Measurements from ENCODE around the gene MINAR1. TPM values are rescaled to one million over a fixed set of nuclear protein-coding genes. Genes with fewer than 3 reads are reported as not detected.
A peak's percentile ranks its signal among the peaks of the same experiment; 100 is the strongest.

MINAR1 gene
- total RNA-seq: under 1 TPM; 0.14 to 0.36 (median 0.22) TPM
- polyA plus RNA-seq: under 1 TPM in 1 of 3 donors, not detected in 2; 0.16 TPM

DNA sequence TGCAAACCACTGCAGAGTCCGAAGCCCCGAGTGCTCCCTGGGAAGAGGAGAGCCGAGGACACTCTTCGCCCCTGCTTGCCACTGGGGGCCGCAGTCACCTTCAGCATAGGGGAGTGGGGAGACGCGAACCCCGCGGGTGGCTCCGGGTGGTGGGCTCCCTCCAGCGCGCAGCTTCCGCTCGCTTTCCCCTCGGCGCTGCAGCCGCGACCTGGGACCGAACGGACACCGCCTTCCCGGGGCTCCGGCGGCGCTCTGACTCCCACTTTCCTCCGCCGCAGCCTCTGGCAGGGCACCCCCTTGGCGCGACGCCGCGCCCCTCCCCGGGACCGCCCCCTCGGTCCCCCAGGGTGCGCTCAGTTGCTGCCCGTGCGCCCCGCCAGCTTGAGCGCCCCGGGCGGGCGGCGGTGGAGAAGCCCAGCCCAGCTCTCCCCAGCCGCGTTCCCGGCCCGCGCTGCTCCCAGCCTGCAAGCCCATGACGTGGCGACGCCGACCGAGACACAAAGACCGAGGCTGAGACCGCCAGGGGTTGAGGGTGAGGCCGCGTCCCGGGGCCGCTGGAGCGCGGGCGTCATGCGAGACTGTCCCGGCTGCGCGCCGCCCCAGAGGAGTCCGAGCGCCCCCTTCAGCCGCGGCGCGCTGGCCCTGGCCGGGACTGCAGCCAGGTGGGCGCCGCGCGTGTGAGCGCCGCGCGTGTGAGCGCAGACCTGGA, at the start of gene MINAR1:
MINAR1 (plus strand) TSS at position 701 of the 709 bp plus-strand sequence. CDS start 23,812 bp downstream, outside the sequence.
- H3K9me3 ChIP-seq: no peaks in the 10 kb centered on the region
- H3K27me3 ChIP-seq: peaks cover 6 to 67% (median 49%) of the 10 kb centered on the region in 3 donors
- H3K27ac ChIP-seq: no peak within 1 kb of the TSS
- H3K36me3 ChIP-seq: no peaks in the 10 kb centered on the region
- no peak for TF ChIP-seq CTCF (IDR thresholded peaks at IDR 0.05)
- no peak for TF ChIP-seq POLR2AphosphoS5 (IDR thresholded peaks at IDR 0.05)
- no peak for TF ChIP-seq POLR2A (IDR thresholded peaks at IDR 0.05)
- no peak for TF ChIP-seq EP300 (IDR thresholded peaks at IDR 0.05)
- intact Hi-C loops (cut with DNase I): no loop called here
- no peak for DNase-seq
- 1% methylated on average over 84 of the region's 84 CpGs for WGBS, 2 donors
- peaks cover 0 to 21% (median 20%) of the 10 kb centered on the region in 4 donors for H3K4me1 ChIP-seq
- H3K4me3 ChIP-seq: peak within 1 kb of the TSS; percentile 2 to 50 (median 38)

DNA sequence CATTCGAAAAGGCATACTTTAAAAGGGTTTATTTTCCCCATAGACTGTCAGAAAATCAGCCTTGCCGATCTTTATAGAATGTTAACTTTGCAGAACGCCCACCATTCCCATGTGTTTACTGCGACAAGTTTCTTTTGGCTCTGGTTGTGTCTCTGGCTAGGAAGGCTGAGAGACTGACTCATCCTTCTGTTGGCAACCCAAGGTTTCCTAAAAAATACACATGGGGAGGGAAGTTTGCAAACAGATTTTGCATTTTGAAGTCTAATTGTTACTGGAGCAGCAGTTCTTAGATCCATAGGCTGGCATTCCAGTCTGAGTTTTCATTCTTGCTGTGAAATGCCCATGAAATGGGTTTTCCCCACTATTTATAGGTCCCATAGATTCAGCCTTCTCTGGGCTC, 37.9 kb upstream of the MINAR1 start:
- H3K27ac ChIP-seq: peak overlapping the region in 1 of 4 donors; percentile 39
- 80 to 90% methylated on average over 4 of the region's 4 CpGs for WGBS, 2 donors

GRCh38 chr15:79396850-79397249, 35.3 kb upstream of the MINAR1 start:
- WGBS, 2 donors: 80 to 89% methylated on average over 6 of the region's 6 CpGs
- no peaks in the 10 kb centered on the region for H3K9me3 ChIP-seq
- TF ChIP-seq POLR2AphosphoS5 (IDR thresholded peaks at IDR 0.05): no peak
- no peak for TF ChIP-seq POLR2A (IDR thresholded peaks at IDR 0.05)
- TF ChIP-seq EP300 (IDR thresholded peaks at IDR 0.05): no peak
- no peak for TF ChIP-seq CTCF (IDR thresholded peaks at IDR 0.05)
- no peaks in the 10 kb centered on the region for H3K36me3 ChIP-seq
- H3K27ac ChIP-seq: no peak overlapping the region
- peaks cover 0 to 21% (median 20%) of the 10 kb centered on the region in 4 donors for H3K4me1 ChIP-seq
- no peak for DNase-seq
- H3K27me3 ChIP-seq: no peaks in the 10 kb centered on the region
- no peak overlapping the region for H3K4me3 ChIP-seq
- intact Hi-C loops (cut with DNase I): no loop called here

More for the DNA sequence above, 37.9 kb upstream of the MINAR1 start:
- intact Hi-C loops (cut with DNase I): no loop called here
- Histone ChIP-seq H3K4me3 (no peak overlapping the region), H3K36me3 (no peaks in the 10 kb centered on the region), H3K9me3 (no peaks in the 10 kb centered on the region), H3K4me1 (peaks cover 0 to 21% (median 20%) of the 10 kb centered on the region in 4 donors), H3K27me3 (no peaks in the 10 kb centered on the region)
- DNase-seq: no peak
- TF ChIP-seq POLR2AphosphoS5 (IDR thresholded peaks at IDR 0.05) (no peak), CTCF (IDR thresholded peaks at IDR 0.05) (no peak), EP300 (IDR thresholded peaks at IDR 0.05) (no peak), POLR2A (IDR thresholded peaks at IDR 0.05) (no peak)

- Histone ChIP-seq H3K36me3 (no peaks in the 10 kb centered on the region), H3K4me1 (peaks cover 0 to 21% (median 20%) of the 10 kb centered on the region in 4 donors), H3K27me3 (no peaks in the 10 kb centered on the region), H3K27ac (no peak overlapping the region), H3K4me3 (no peak overlapping the region), H3K9me3 (no peaks in the 10 kb centered on the region)
- TF ChIP-seq POLR2AphosphoS5 (IDR thresholded peaks at IDR 0.05) (no peak), EP300 (IDR thresholded peaks at IDR 0.05) (no peak), POLR2A (IDR thresholded peaks at IDR 0.05) (no peak), CTCF (IDR thresholded peaks at IDR 0.05) (no peak)
- intact Hi-C loops (cut with DNase I): no loop called here
- 94 to 97% methylated on average over 3 of the region's 3 CpGs for WGBS, 2 donors
- DNase-seq: no peak
Observed at GRCh38 chr15:79397269-79397910, 34.7 kb upstream of the MINAR1 start.

Measured in sigmoid colon (tissue), 7 donors.